Stimulated activated CD8-positive, alpha-beta memory T cell treated with anti-CD3 and anti-CD28 coated beads, Interleukin-7, amount 100 ng/mL, for 24 hours (primary cell): Measurements from ENCODE around the gene MVD.

Experiments
- DNase-seq: peaks from one replicate; pipeline ENCODE4 v3.0.0-alpha.2; 2020; ENCODE audit warnings: low read depth

The MVD gene

GRCh38 chr16:88640039-88640495, 22.8 kb downstream of the MVD start:
- no peak for DNase-seq

- DNase-seq: no peak
Observed at GRCh38 chr16:88639231-88640038, 23.5 kb downstream of the MVD start.

- no peak for DNase-seq
Observed at GRCh38 chr16:88638323-88639230, 24.3 kb downstream of the MVD start, which contains the start of gene IL17C. Gene IL17C, plus strand, starts transcription at chr16:88638572. Its CDS starts 70 bp downstream, at chr16:88638642.

- DNase-seq: no peak
Observed at GRCh38 chr16:88636488-88637265, 26.2 kb downstream of the MVD start.

GRCh38 chr16:88635671-88636319, 27.1 kb downstream of the MVD start:
- DNase-seq: no peak

- DNase-seq: no peak
Observed at GRCh38 chr16:88634994-88635670, 27.8 kb downstream of the MVD start.

- no peak for DNase-seq
Observed at GRCh38 chr16:88634141-88634993, 28.5 kb downstream of the MVD start.

- DNase-seq: no peak
Observed at GRCh38 chr16:88633684-88634140, 29.2 kb downstream of the MVD start.

GRCh38 chr16:88632587-88632930, 30.3 kb downstream of the MVD start:
- no peak for DNase-seq

GRCh38 chr16:88631920-88632586, 30.8 kb downstream of the MVD start:
- DNase-seq: no peak

GRCh38 chr16:88631384-88631783, 31.5 kb downstream of the MVD start:
- DNase-seq: no peak

- no peak for DNase-seq
Observed at GRCh38 chr16:88630941-88631340, 31.9 kb downstream of the MVD start.

- DNase-seq: no peak
Observed at GRCh38 chr16:88630433-88630832, 32.5 kb downstream of the MVD start.

GRCh38 chr16:88629835-88630234, 33.1 kb downstream of the MVD start:
- DNase-seq: no peak

GRCh38 chr16:88628512-88628974, 34.3 kb downstream of the MVD start:
- no peak for DNase-seq

- DNase-seq: no peak
Observed at GRCh38 chr16:88627531-88628411, 35.1 kb downstream of the MVD start.

GRCh38 chr16:88626646-88627045, 36.2 kb downstream of the MVD start:
- no peak for DNase-seq

GRCh38 chr16:88624977-88625576, 37.8 kb downstream of the MVD start:
- DNase-seq: no peak
